Mesothelial cell of epicardium (in vitro differentiated cells): ENCODE results near the gene DPP7. TPM values are rescaled to one million over a fixed set of nuclear protein-coding genes. Genes with fewer than 3 reads are reported as not detected.

ENCODE experiments used
- DNase-seq, 2 experiments: peaks; one replicate each; pipeline ENCODE4 v3.0.0; 2021; ENCODE audit warnings: low spot score in 2 of 2; ENCODE audit not compliant: unreplicated experiment in 2 of 2
- H3K27ac Mint-ChIP-seq: 2 replicates; pipeline ENCODE4 v1.8.0; 2021; ENCODE audit warnings: mixed read lengths
- H3K27me3 Mint-ChIP-seq: 2 replicates; pipeline ENCODE4 v1.8.0; 2021; ENCODE audit warnings: low read depth, mixed read lengths
- H3K36me3 Mint-ChIP-seq: 2 replicates; pipeline ENCODE4 v1.8.0; 2021; ENCODE audit warnings: mixed read lengths
- H3K4me1 Mint-ChIP-seq: 2 replicates; pipeline ENCODE4 v1.8.0; 2021; ENCODE audit warnings: mixed read lengths
- H3K4me3 Mint-ChIP-seq: 2 replicates; pipeline ENCODE4 v1.8.0; 2021; ENCODE audit warnings: mild to moderate bottlenecking, moderate library complexity, mixed read lengths
- H3K9me3 Mint-ChIP-seq: 2 replicates; pipeline ENCODE4 v1.8.0; 2021; ENCODE audit warnings: mixed read lengths
- CTCF ChIP-seq: fragments of 200-600 bp; sonication (generic); IDR thresholded peaks from one replicate; pipeline ENCODE4 v1.5.0; 2021; ENCODE audit warnings: antibody characterized with exemption; ENCODE audit not compliant: unreplicated experiment
- total RNA-seq: library from RNA; stranded (reverse); gene quantifications from 3 replicates; pipeline ENCODE4 v1.2.1, GENCODE V29; 2021

Gene DPP7
- total RNA-seq, 1 donor from 2014 or later: 149 TPM

GRCh38 chr9:137111788-137112563 lies 2.6 kb downstream of the DPP7 start:
- H3K4me1 Mint-ChIP-seq: peaks cover 9% of the 10 kb centered on the region
- no peaks in the 10 kb centered on the region for H3K9me3 Mint-ChIP-seq
- peaks cover 3% of the 10 kb centered on the region for H3K36me3 Mint-ChIP-seq
- no peak overlapping the region for H3K4me3 Mint-ChIP-seq
- no peak for TF ChIP-seq CTCF
- no peak overlapping the region for H3K27ac Mint-ChIP-seq
- no peak for DNase-seq
- no peaks in the 10 kb centered on the region for H3K27me3 Mint-ChIP-seq

- H3K36me3 Mint-ChIP-seq: peaks cover 3% of the 10 kb centered on the region
- no peaks in the 10 kb centered on the region for H3K9me3 Mint-ChIP-seq
- no peak overlapping the region for H3K4me3 Mint-ChIP-seq
- H3K27me3 Mint-ChIP-seq: no peaks in the 10 kb centered on the region
- TF ChIP-seq CTCF: no peak
- peaks cover under 1% of the 10 kb centered on the region for H3K4me1 Mint-ChIP-seq
- no peak overlapping the region for H3K27ac Mint-ChIP-seq
- DNase-seq: no peak
Observed at GRCh38 chr9:137110911-137111787, 3.4 kb downstream of the DPP7 start.

GRCh38 chr9:137110147-137110910 lies 4.2 kb downstream of the DPP7 start:
- H3K27ac Mint-ChIP-seq: no peak overlapping the region
- H3K4me3 Mint-ChIP-seq: no peak overlapping the region
- H3K9me3 Mint-ChIP-seq: no peaks in the 10 kb centered on the region
- H3K4me1 Mint-ChIP-seq: no peaks in the 10 kb centered on the region
- peaks cover 8% of the 10 kb centered on the region for H3K36me3 Mint-ChIP-seq
- no peak for TF ChIP-seq CTCF
- DNase-seq: no peak
- no peaks in the 10 kb centered on the region for H3K27me3 Mint-ChIP-seq

- no peak overlapping the region for H3K4me3 Mint-ChIP-seq
- no peak for TF ChIP-seq CTCF
- no peaks in the 10 kb centered on the region for H3K9me3 Mint-ChIP-seq
- DNase-seq: no peak
- H3K36me3 Mint-ChIP-seq: peaks cover 11% of the 10 kb centered on the region
- H3K27me3 Mint-ChIP-seq: no peaks in the 10 kb centered on the region
- no peaks in the 10 kb centered on the region for H3K4me1 Mint-ChIP-seq
- no peak overlapping the region for H3K27ac Mint-ChIP-seq
Observed at GRCh38 chr9:137109250-137110146, 5.0 kb downstream of the DPP7 start.
